OCI-LY3 (cell line): Measurements from ENCODE around the gene TAS2R40.
"Not testable (repeated sequence)": the region's sequence is repeated elsewhere in the genome, so short reads cannot be mapped to it uniquely, and the experiment has no call there.

Experiments used
- H2AFZ ChIP-seq: fragments of 200-600, 300-600 bp; shearing (Covaris generic); 2 replicates; pipeline ENCODE4 v1.6.0; 2014; ENCODE audit warnings: antibody characterized with exemption, low read depth, low read length
- H3K27ac ChIP-seq: fragments of 200-600, 300-600 bp; sonication (generic); 2 replicates; pipeline ENCODE4 v1.5.1; 2014; ENCODE audit warnings: mild to moderate bottlenecking, low read length, moderate library complexity, mixed read lengths
- H3K27me3 ChIP-seq: fragments of 200-600, 300-600 bp; sonication (generic); 2 replicates; pipeline ENCODE4 v1.6.1; 2014; ENCODE audit warnings: low read depth, low read length, mixed read lengths
- H3K36me3 ChIP-seq: fragments of 200-600, 300-600 bp; sonication (generic); replicated peaks from 2 replicates; pipeline ENCODE3; 2014; ENCODE audit warnings: low read depth, low read length, mixed read lengths
- H3K4me1 ChIP-seq: fragments of 300-600, 200-600 bp; sonication (generic); 2 replicates; pipeline ENCODE4 v1.6.1; 2014; ENCODE audit warnings: low read length, mixed read lengths
- H3K4me2 ChIP-seq: fragments of 200-600, 300-600 bp; sonication (generic); 2 replicates; pipeline ENCODE4 v1.6.1; 2014; ENCODE audit warnings: low read length, mixed read lengths
- H3K4me3 ChIP-seq: fragments of 300-600, 200-600 bp; sonication (generic); 2 replicates; pipeline ENCODE4 v1.5.1; 2014; ENCODE audit warnings: antibody characterized with exemption, mild to moderate bottlenecking, low read length, moderate library complexity
- H3K79me2 ChIP-seq: fragments of 300-600, 200-600 bp; shearing (Covaris generic); 2 replicates; pipeline ENCODE4 v1.6.1; 2014; ENCODE audit warnings: mild to moderate bottlenecking, low read length, mixed read lengths
- H3K9ac ChIP-seq: fragments of 300-600, 200-600 bp; shearing (Covaris generic); 2 replicates; pipeline ENCODE4 v1.6.0; 2014; ENCODE audit warnings: mild to moderate bottlenecking, low read length, moderate library complexity
- H3K9me3 ChIP-seq: fragments of 200-600, 300-600 bp; shearing (Covaris generic); 2 replicates; pipeline ENCODE4 v1.6.1; 2014; ENCODE audit warnings: low read length, mixed read lengths; ENCODE audit not compliant: insufficient read depth
- H4K20me1 ChIP-seq: fragments of 200-600, 300-600 bp; sonication (generic); 2 replicates; pipeline ENCODE4 v1.6.1; 2016; ENCODE audit warnings: low read length, mixed read lengths; ENCODE audit not compliant: insufficient read depth
- CTCF ChIP-seq: fragments of 200-600, 300-600 bp; sonication (generic); IDR thresholded peaks from 2 replicates; pipeline ENCODE4 v1.5.1; 2014; ENCODE audit warnings: antibody characterized with exemption, low read length, low read depth
- EZH2phosphoT487 ChIP-seq: fragments of 200-600 bp; shearing (Covaris generic); IDR thresholded peaks from 2 replicates; pipeline ENCODE4 v1.6.1; 2018; ENCODE audit warnings: antibody characterized with exemption, mixed run types, low read depth

The TAS2R40 gene

GRCh38 chr7:143221737-143222136, at the start of gene TAS2R40:
Gene TAS2R40 (plus strand): TSS chr7:143222037. CDS start chr7:143222079, 42 bp downstream.
- peaks cover 24% of the 10 kb centered on the region for H3K27me3 ChIP-seq
- no peaks in the 10 kb centered on the region for H3K9me3 ChIP-seq
- no peak within 1 kb of the TSS for H3K4me2 ChIP-seq
- H2AFZ ChIP-seq: no peak within 1 kb of the TSS
- H3K4me3 ChIP-seq: no peak within 1 kb of the TSS
- H3K9ac ChIP-seq: no peak within 1 kb of the TSS
- peaks cover 5% of the 10 kb centered on the region for H3K4me1 ChIP-seq
- H3K79me2 ChIP-seq: no peaks in the 10 kb centered on the region
- no peaks in the 10 kb centered on the region for H3K36me3 ChIP-seq
- H3K27ac ChIP-seq: no peak within 1 kb of the TSS
- no peak for TF ChIP-seq EZH2phosphoT487
- TF ChIP-seq CTCF: no peak
- H4K20me1 ChIP-seq: no peaks in the 10 kb centered on the region

GRCh38 chr7:143172354-143172753, 49.5 kb upstream of the TAS2R40 start:
- Histone ChIP-seq H3K27ac (no peak overlapping the region), H3K4me2 (no peak overlapping the region), H3K4me3 (no peak overlapping the region)

GRCh38 chr7:143176128-143176527, 45.7 kb upstream of the TAS2R40 start:
- Histone ChIP-seq H2AFZ (no peak overlapping the region), H3K4me1 (no peaks in the 10 kb centered on the region), H3K4me2 (no peak overlapping the region), H3K36me3 (no peaks in the 10 kb centered on the region), H3K9ac (no peak overlapping the region), H3K79me2 (no peaks in the 10 kb centered on the region), H3K27ac (no peak overlapping the region), H3K27me3 (no peaks in the 10 kb centered on the region), H4K20me1 (no peaks in the 10 kb centered on the region), H3K4me3 (no peak overlapping the region), H3K9me3 (peaks cover 10% of the 10 kb centered on the region)
- TF ChIP-seq EZH2phosphoT487 (no peak), CTCF (no peak)

More at GRCh38 chr7:143172354-143172753, 49.5 kb upstream of the TAS2R40 start:
- H3K9ac ChIP-seq: no peak overlapping the region
- H3K4me1 ChIP-seq: no peaks in the 10 kb centered on the region
- no peaks in the 10 kb centered on the region for H3K36me3 ChIP-seq
- no peaks in the 10 kb centered on the region for H3K27me3 ChIP-seq
- no peak overlapping the region for H2AFZ ChIP-seq
- H3K9me3 ChIP-seq: no peaks in the 10 kb centered on the region
- no peaks in the 10 kb centered on the region for H4K20me1 ChIP-seq
- H3K79me2 ChIP-seq: no peaks in the 10 kb centered on the region
- no peak for TF ChIP-seq EZH2phosphoT487
- TF ChIP-seq CTCF: no peak

- Histone ChIP-seq H3K27ac (no peak overlapping the region), H3K36me3 (no peaks in the 10 kb centered on the region), H3K79me2 (no peaks in the 10 kb centered on the region), H3K4me3 (no peak overlapping the region), H3K4me2 (no peak overlapping the region), H3K9me3 (peaks cover 10% of the 10 kb centered on the region), H2AFZ (no peak overlapping the region), H3K9ac (no peak overlapping the region), H3K27me3 (no peaks in the 10 kb centered on the region), H4K20me1 (no peaks in the 10 kb centered on the region), H3K4me1 (no peaks in the 10 kb centered on the region)
- TF ChIP-seq CTCF (no peak), EZH2phosphoT487 (no peak)
Measured at GRCh38 chr7:143177374-143178119, 44.3 kb upstream of the TAS2R40 start.

DNA sequence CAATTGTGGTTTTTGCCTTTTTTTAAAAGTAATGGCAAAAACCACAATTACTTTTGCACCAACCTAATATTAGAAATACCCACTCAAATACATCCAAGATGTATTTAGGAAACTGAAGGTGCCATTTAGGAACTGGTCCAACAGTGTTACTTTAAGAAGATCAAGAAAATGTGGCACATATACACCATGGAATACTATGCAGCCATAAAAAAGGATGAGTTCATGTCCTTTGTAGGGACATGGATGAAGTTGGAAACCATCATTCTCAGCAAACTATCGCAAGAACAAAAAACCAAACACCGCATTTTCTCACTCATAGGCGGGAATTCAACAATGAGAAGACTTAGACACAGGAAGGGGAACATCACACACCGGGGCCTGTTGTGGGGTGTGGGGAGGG, 41.1 kb upstream of the TAS2R40 start:
- H2AFZ ChIP-seq, H3K4me1 ChIP-seq, H3K79me2 ChIP-seq, H3K4me3 ChIP-seq, H3K27ac ChIP-seq, H3K9ac ChIP-seq, H3K36me3 ChIP-seq, H3K4me2 ChIP-seq, H4K20me1 ChIP-seq, H3K27me3 ChIP-seq, H3K9me3 ChIP-seq: not testable (repeated sequence)
